ENCODE measurements around the gene CAPN3.

The CAPN3 gene

GRCh38 chr15:42401544-42402454 lies 42.5 kb downstream of the CAPN3 start:
- DNase-seq: no peak

DNA sequence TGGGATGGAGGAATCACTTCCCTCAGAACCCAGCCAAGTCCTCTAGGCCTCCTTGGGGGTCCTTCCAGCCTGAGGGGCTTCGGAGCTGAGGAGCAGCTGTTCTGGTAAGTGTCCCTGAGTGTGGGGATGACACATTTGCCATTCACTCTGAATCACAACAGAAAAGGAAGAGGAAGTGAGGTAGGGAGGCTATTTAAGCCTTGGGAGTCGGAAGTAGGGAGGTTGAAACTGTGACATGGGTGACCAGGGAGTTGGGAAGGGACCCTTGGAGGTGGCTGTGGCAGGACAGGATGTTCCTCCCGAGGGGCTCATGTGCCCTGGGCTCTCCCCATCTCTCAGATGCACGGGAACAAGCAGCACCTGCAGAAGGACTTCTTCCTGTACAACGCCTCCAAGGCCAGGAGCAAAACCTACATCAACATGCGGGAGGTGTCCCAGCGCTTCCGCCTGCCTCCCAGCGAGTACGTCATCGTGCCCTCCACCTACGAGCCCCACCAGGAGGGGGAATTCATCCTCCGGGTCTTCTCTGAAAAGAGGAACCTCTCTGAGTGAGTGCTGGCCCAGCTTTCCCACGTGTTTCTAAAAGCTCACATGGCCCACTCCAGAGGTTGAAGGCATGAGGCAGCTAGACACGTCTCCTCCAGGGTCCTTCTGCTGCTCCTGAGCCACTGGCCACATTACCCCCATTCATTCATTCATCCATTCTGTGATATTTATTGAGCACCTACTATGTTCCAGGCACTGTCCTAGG lies 43.3 kb downstream of the CAPN3 start:
- DNase-seq: peak; percentile 61

DNA sequence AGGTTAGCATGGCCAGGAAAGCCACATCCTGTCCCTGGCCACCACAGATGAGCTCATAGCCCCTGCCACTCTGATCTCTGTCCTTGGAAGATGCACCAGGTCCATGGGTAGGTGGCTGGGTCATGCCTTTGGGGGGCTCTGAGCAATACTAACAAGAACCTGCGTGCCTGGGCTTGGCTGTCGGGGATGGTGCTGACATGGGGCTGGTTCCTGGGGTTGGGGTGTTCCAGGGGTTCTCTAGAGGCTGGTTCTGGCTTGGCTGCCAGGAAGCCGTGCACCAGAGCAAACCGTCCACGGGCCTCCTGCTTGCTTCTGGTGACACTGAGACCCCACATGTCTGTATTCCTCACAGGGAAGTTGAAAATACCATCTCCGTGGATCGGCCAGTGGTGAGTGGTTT lies 44.1 kb downstream of the CAPN3 start:
- DNase-seq: no peak

GRCh38 chr15:42404461-42405235 lies 45.3 kb downstream of the CAPN3 start:
- no peak for DNase-seq

- DNase-seq: no peak
Observed at GRCh38 chr15:42405863-42406482, 46.7 kb downstream of the CAPN3 start.

DNA sequence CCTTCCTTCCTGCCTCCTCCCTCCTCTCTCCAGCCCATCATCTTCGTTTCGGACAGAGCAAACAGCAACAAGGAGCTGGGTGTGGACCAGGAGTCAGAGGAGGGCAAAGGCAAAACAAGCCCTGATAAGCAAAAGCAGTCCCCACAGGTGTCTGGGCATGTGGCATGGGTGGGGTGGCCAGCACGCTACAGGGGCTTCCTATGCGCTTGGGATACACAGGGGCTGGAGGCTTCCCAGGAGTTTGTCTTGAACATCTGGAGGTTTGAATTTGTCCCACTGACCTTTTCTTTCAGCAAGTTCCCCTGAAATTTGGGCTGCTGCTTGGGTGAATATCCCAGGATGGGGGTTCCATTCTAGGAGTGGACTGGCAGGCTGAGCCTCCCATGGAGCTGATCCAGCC lies 48.9 kb downstream of the CAPN3 start:
- DNase-seq: no peak

DNA sequence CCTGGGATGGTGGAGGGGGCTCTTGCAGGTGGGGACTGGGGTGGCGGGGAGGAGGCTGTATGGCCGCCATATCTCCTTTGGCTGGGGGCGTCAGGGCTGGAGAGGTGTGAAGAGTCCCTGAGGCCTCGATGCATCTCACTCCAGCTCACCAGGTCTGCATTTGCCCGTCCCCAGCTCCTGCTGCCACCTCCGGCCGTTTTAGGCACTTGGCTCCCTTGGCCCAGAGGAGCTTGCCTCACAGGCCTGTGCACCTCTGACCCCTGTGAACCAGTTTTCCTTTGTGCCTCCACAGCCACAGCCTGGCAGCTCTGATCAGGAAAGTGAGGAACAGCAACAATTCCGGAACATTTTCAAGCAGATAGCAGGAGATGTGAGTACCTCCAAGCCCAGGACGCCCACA lies 49.7 kb downstream of the CAPN3 start:
- DNase-seq: no peak

GRCh38 chr15:42411884-42412283 lies 52.6 kb downstream of the CAPN3 start:
- DNase-seq: no peak

DNA sequence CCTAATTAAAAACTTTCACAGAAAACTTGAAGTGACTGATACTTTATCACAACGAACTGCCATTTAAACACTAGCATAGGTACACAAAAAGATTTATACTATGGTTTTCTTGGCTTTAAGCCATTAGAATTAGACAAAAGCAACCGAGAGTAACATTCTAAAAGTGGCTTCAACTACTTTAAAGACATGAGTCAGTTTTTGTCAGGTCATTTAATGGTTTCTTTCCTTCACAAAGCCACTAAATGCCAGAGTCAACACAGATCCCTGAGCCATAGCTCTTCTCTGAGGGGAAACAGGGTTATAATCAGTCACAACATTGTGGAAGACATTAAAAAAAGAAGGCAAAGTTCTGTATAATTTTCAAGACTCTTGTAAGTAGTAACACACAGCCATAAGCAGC lies 54.6 kb downstream of the CAPN3 start:
- no peak for DNase-seq

DNA sequence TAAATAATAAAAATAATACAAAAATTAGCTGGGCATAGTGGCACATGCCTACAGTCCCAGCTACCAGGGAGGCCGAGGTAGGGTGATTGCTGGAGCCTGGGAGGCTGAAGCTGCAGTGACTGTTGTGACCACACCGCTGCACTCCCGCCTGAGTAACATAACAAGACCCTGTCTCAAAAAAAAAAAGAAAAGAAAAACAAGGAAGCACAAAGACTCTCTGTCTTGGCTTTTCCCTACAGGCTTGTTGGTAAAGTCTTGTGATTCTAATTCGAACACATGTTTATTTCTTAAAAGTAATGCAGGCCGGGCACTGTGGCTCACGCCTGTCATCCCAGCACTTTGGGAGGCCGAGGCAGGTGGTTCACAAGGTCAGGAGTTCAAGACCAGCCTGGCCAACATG lies 60.1 kb downstream of the CAPN3 start:
- DNase-seq: no peak

DNA sequence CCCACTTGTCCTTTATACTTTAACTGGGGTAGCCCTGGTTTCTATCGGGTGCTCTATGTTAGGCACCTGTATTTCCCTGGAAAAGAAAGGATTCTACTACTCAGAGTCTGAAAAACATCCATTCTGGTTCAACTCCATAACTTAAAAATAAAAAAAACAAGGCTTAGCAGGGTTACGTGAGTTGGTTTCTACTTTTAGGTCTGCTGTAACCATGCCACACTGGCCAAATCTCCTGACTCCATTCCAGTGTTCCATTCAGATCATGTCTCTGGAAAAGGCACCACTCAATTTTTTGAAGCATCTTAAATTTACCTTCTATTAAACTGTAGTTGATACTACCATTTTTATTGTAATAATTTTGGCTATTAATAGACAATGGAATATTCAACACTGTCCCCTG lies 62.1 kb downstream of the CAPN3 start:
- DNase-seq: no peak

DNA sequence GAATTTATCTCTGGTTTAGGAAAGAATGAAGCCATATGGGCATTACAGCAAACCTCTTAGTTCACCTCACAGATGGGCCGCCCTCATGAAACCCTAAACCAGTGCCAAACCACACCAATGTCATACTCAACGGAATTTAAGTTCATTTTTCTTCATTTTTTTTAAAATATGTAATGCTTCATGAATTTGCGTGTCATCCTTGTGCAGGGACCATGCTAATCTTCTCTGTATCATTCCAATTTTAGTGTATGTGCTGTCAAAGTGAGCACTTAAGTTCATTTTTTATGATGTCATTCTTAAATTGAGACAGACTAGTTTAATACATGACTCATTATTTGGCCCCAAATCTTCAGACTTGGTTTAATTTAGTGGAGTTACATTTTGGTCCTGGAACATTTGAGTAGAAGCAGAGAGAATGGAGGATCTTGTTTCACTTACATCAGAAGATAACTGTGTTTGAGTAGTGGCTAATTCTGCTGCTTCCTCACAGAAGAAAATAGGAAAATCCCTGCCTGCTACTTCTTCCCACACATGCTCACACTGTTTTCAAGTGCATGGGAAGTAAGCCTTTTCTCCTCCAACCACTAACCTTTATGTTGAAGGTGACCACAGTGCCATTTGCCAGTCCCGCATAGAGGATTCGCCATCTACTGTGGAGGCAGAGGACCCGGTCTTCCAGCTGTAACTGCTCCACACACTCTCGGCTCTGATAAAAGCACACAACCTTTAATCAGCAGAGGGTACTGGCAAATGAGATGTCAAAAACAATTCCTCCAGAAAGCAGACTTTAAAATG lies 68.3 kb downstream of the CAPN3 start:
- DNase-seq: no peak

GRCh38 chr15:42444415-42445063 lies 85.2 kb downstream of the CAPN3 start:
- no peak for DNase-seq

DNA sequence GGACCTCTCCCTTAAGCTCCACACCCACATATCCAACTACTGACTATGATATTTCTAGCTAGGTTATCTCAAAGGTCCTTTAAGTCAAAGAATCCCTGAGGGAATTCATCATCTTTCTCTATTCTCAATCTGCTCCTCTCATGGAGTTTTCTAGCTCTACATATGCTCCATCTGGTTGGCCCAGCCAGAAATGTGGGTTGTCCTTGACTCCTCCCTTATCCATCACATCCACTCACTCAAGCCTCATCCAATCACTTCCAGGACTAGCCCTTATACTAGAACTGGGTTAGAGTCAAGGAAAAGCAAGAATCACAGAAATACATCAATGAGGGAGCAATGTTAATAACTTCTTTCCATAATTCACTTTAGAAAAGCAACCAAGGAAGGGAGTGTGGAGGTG lies 86.2 kb downstream of the CAPN3 start:
- DNase-seq: no peak

GRCh38 chr15:42447599-42447998 lies 88.3 kb downstream of the CAPN3 start:
- no peak for DNase-seq

DNA sequence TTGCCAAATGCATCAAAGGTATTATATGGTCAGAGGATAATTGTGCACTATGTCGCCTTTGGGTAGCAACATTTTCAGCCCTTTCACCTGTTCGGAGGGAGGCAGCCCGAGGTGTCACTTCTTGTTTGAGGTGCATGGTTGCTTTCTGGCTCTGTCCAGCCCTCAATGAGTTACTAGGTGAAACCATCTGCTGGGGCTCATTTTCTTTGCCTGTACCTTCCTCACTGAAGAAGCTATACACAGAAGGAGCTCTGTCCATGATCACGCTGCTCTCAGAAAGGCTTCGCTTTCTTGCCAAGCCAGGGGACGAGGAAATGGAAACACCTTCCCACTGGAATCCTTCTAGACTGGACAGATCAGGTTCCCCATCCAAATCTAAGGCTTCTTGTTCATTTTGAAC lies 89.0 kb downstream of the CAPN3 start:
- DNase-seq: no peak

GRCh38 chr15:42449770-42450424 lies 90.6 kb downstream of the CAPN3 start:
- no peak for DNase-seq

GRCh38 chr15:42450425-42450790 lies 91.1 kb downstream of the CAPN3 start:
- no peak for DNase-seq

DNA sequence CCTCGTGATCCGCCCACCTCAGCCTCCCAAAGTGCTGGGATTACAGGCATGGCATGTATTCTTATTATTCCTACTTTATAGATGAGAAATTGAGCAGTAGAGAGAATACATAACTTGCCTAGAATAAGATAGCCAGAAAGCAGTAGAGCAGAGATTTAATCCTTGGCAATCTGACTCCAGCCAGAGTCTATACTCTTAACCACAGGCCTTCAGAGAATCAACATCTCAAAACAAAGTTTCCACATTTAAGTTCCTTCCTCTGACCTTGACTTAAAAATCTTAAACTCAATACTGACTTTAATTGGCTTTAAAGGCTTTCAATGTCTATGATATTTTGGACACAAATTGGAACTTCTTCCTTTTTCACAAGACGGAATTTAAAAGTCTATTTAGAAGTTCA lies 94.5 kb downstream of the CAPN3 start:
- no peak for DNase-seq

- DNase-seq: no peak
Observed at GRCh38 chr15:42456531-42456930, 97.2 kb downstream of the CAPN3 start.

GRCh38 chr15:42456971-42457370 lies 97.7 kb downstream of the CAPN3 start:
- no peak for DNase-seq
